Liver (tissue), 9 donors: ENCODE measurements around the gene PRPF6. TPM values are rescaled to one million over a fixed set of nuclear protein-coding genes. Genes with fewer than 3 reads are reported as not detected.

Experiments used
- DNase-seq: peaks from one replicate; pipeline ENCODE4 v3.0.0-alpha.2; 2017; ENCODE audit warnings: low spot score
- H3K27ac ChIP-seq, 2 donors: one replicate each; pipeline ENCODE4 v1.7.0; 2013; ENCODE audit warnings: inconsistent platforms in 2 of 2, low read length in 2 of 2, control low read depth in 1 of 2, low read depth in 1 of 2, mild to moderate bottlenecking in 1 of 2
- H3K27me3 ChIP-seq, 4 donors: one replicate each; pipeline versions ENCODE4 v1.6.1 to v1.7.0; 2013; ENCODE audit warnings: low read length in 3 of 4, inconsistent platforms in 1 of 4, mild to moderate bottlenecking in 1 of 4, moderate library complexity in 1 of 4; ENCODE audit not compliant: control insufficient read depth in 4 of 4, insufficient read depth in 4 of 4
- H3K36me3 ChIP-seq, 4 donors: one replicate each; pipeline versions ENCODE4 v1.6.1 to v1.7.0; 2013; ENCODE audit warnings: low read length in 3 of 4, mild to moderate bottlenecking in 3 of 4, low read depth in 1 of 4, moderate library complexity in 1 of 4; ENCODE audit not compliant: control insufficient read depth in 4 of 4, insufficient read depth in 3 of 4
- H3K4me1 ChIP-seq, 4 donors: one replicate each; pipeline versions ENCODE4 v1.6.1 to v1.7.0; 2013; ENCODE audit warnings: low read length in 3 of 4, mild to moderate bottlenecking in 3 of 4, moderate library complexity in 1 of 4; ENCODE audit not compliant: control insufficient read depth in 4 of 4, insufficient read depth in 4 of 4
- H3K4me3 ChIP-seq, 3 donors: one replicate each; pipeline versions ENCODE4 v1.6.1 to v1.7.0; 2013; ENCODE audit warnings: low read length in 3 of 3, control low read depth in 1 of 3, low read depth in 1 of 3, mild to moderate bottlenecking in 1 of 3
- H3K9ac ChIP-seq, 2 donors: one replicate each; pipeline ENCODE4 v1.7.0; 2013; ENCODE audit warnings: low read length in 2 of 2, mild to moderate bottlenecking in 2 of 2, moderate library complexity in 2 of 2, control low read depth in 1 of 2, low read depth in 1 of 2
- H3K9me3 ChIP-seq, 4 donors: one replicate each; pipeline versions ENCODE4 v1.6.1 to v1.7.0; 2013; ENCODE audit warnings: low read length in 3 of 4; ENCODE audit not compliant: control insufficient read depth in 4 of 4
- CTCF ChIP-seq: fragments of 150-350 bp; IDR thresholded peaks from 2 replicates; pipeline ENCODE4 v1.5.1; 2017; ENCODE audit warnings: improper control_type of control experiment, low read depth, low read length; ENCODE audit not compliant: missing input control
- EGR1 ChIP-seq, 2 donors: IDR thresholded peaks; 2 replicates each; pipeline ENCODE4 v1.6.1; 2016 to 2018; ENCODE audit warnings: antibody characterized with exemption in 2 of 2, low read depth in 2 of 2
- FOXA1 ChIP-seq: IDR thresholded peaks from 2 replicates; pipeline ENCODE4 v1.6.1; 2016; ENCODE audit warnings: antibody characterized with exemption
- FOXA2 ChIP-seq: IDR thresholded peaks from 2 replicates; pipeline ENCODE4 v1.6.1; 2016; ENCODE audit warnings: antibody characterized with exemption
- GABPA ChIP-seq, 2 donors: IDR thresholded peaks in 1 of 2; conservative IDR thresholded peaks in 1 of 2; 2 replicates each; pipeline ENCODE4 v1.6.1; 2016; ENCODE audit warnings: antibody characterized with exemption in 2 of 2, mild to moderate bottlenecking in 1 of 2, moderate library complexity in 1 of 2
- HNF4A ChIP-seq, 2 donors: conservative IDR thresholded peaks; 2 replicates each; pipeline ENCODE4 v1.6.1; 2016; ENCODE audit warnings: antibody characterized with exemption in 2 of 2, mild to moderate bottlenecking in 2 of 2
- JUND ChIP-seq, 2 donors: IDR thresholded peaks; 2 replicates each; pipeline ENCODE4 v1.6.1; 2016; ENCODE audit warnings: antibody characterized with exemption in 2 of 2
- MAX ChIP-seq: IDR thresholded peaks from 2 replicates; pipeline ENCODE4 v1.6.1; 2016; ENCODE audit warnings: antibody characterized with exemption
- RAD21 ChIP-seq, 2 donors: IDR thresholded peaks; 2 replicates each; pipeline ENCODE4 v1.6.1; 2016; ENCODE audit warnings: antibody characterized with exemption in 2 of 2, mild to moderate bottlenecking in 2 of 2
- REST ChIP-seq: IDR thresholded peaks from 2 replicates; pipeline ENCODE4 v1.6.1; 2016; ENCODE audit warnings: antibody characterized with exemption, mild to moderate bottlenecking
- RXRA ChIP-seq, 2 donors: IDR thresholded peaks; 2 replicates each; pipeline ENCODE4 v1.6.1; 2017 to 2018; ENCODE audit warnings: antibody characterized with exemption in 2 of 2, mild to moderate bottlenecking in 1 of 2
- SP1 ChIP-seq: IDR thresholded peaks from 2 replicates; pipeline ENCODE4 v1.6.1; 2018; ENCODE audit warnings: antibody characterized with exemption, mild to moderate bottlenecking
- TAF1 ChIP-seq: conservative IDR thresholded peaks from 2 replicates; pipeline ENCODE4 v1.6.1; 2016; ENCODE audit warnings: antibody characterized with exemption, mild to moderate bottlenecking
- YY1 ChIP-seq: IDR thresholded peaks from 2 replicates; pipeline ENCODE4 v1.6.1; 2016; ENCODE audit warnings: antibody characterized with exemption, mild to moderate bottlenecking
- ZBTB33 ChIP-seq: IDR thresholded peaks from 2 replicates; pipeline ENCODE4 v1.6.1; 2016; ENCODE audit warnings: antibody characterized with exemption
- WGBS: extraction: QIAGEN DNeasy Blood & Tissue Kit; methylation state at CpG from one replicate; pipeline ENCODE4 v1.1.7; 2013; 5-methylcytosine and 5-hydroxymethylcytosine counted together
- polyA plus RNA-seq, 2 donors: library from polyadenylated mRNA; stranded (reverse) in 1 of 2; unstranded in 1 of 2; fragments of 200-250 nt in 1 of 2; fragments of >200 nt in 1 of 2; fragmentation: Nextera tagmentation in 1 of 2; extraction: Ambion mirVana in 1 of 2; gene quantifications; one replicate each; pipeline versions ENCODE4 v1.2.1 to v1.2.3, GENCODE V29; 2013 to 2015
- total RNA-seq, 2 donors: library from RNA; depleted of rRNA; stranded (reverse); fragments of >200 nt; gene quantifications; one replicate each; pipeline ENCODE4 v1.2.3, GENCODE V29; 2014
- TF ChIP-seq, protein P1 (sequence below): IDR thresholded peaks from 2 replicates; pipeline ENCODE4 v1.6.1; 2016; ENCODE audit warnings: antibody characterized with exemption
- donor health status: healthy.
- donor health status: healthy.
- donor health status: healthy.
- donor health status: healthy.
- donor health status: healthy.

The PRPF6 gene
- total and polyA plus RNA-seq, 4 donors, result 16.3 to 24.9 (median 23.1) TPM

- peaks cover 5 to 68% (median 50%) of the 10 kb centered on the region in 4 donors for H3K36me3 ChIP-seq
- H3K9ac ChIP-seq, result no peak overlapping the region
- H3K4me1 ChIP-seq, result no peaks in the 10 kb centered on the region
- WGBS, result 87% methylated on average over 10 of the region's 10 CpGs
- DNase-seq, result no peak
- H3K4me3 ChIP-seq, result no peak overlapping the region
- TF ChIP-seq ZBTB33, result no peak
- no peak for TF ChIP-seq TAF1
- TF ChIP-seq SP1, result no peak
- TF ChIP-seq EGR1 (IDR thresholded peaks at IDR 0.05; ENCODE audit: low read depth in 2 of 2), result no peak
- no peak for TF ChIP-seq CTCF
- no peak for TF ChIP-seq JUND (IDR thresholded peaks at IDR 0.05)
- TF ChIP-seq RAD21 (IDR thresholded peaks at IDR 0.05), result no peak
- no peak for TF ChIP-seq FOXA2
- TF ChIP-seq, protein P1, sequence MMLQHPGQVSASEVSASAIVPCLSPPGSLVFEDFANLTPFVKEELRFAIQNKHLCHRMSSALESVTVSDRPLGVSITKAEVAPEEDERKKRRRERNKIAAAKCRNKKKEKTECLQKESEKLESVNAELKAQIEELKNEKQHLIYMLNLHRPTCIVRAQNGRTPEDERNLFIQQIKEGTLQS, result no peak
- no peak for TF ChIP-seq MAX
- no peak for TF ChIP-seq GABPA (IDR thresholded peaks at IDR 0.05 in 1 of 2, conservative IDR thresholded peaks at IDR 0.05 in 1 of 2)
- TF ChIP-seq REST, result no peak
- TF ChIP-seq HNF4A (conservative IDR thresholded peaks at IDR 0.05), result no peak
- H3K27me3 ChIP-seq, result no peaks in the 10 kb centered on the region
- H3K27ac ChIP-seq, result no peak overlapping the region
- no peaks in the 10 kb centered on the region for H3K9me3 ChIP-seq
Measured at GRCh38 chr20:64006490-64006889, 25.6 kb downstream of the PRPF6 start.

- H3K36me3 ChIP-seq, result peaks cover 6 to 67% (median 48%) of the 10 kb centered on the region in 4 donors
- H3K27me3 ChIP-seq, result no peaks in the 10 kb centered on the region
- no peak overlapping the region for H3K4me3 ChIP-seq
- 97% methylated on average over 3 of the region's 3 CpGs for WGBS
- H3K9ac ChIP-seq, result no peak overlapping the region
- H3K27ac ChIP-seq, result no peak overlapping the region
- no peaks in the 10 kb centered on the region for H3K9me3 ChIP-seq
- no peak for DNase-seq
- no peaks in the 10 kb centered on the region for H3K4me1 ChIP-seq
- no peak for TF ChIP-seq RXRA (IDR thresholded peaks at IDR 0.05)
- no peak for TF ChIP-seq FOXA1
- TF ChIP-seq TAF1, result no peak
- TF ChIP-seq HNF4A (conservative IDR thresholded peaks at IDR 0.05), result no peak
- no peak for TF ChIP-seq GABPA (IDR thresholded peaks at IDR 0.05 in 1 of 2, conservative IDR thresholded peaks at IDR 0.05 in 1 of 2)
- TF ChIP-seq, protein P1, result no peak
- TF ChIP-seq FOXA2, result no peak
- no peak for TF ChIP-seq REST
- TF ChIP-seq CTCF, result no peak
- TF ChIP-seq MAX, result no peak
- TF ChIP-seq YY1, result no peak
- TF ChIP-seq RAD21 (IDR thresholded peaks at IDR 0.05), result no peak
Measured at GRCh38 chr20:64006902-64007301, 26.0 kb downstream of the PRPF6 start.
